GM04503 (cell line): ENCODE measurements around the gene PLEKHA5.
"Not testable (repeated sequence)": the region's sequence is repeated elsewhere in the genome, so short reads cannot be mapped to it uniquely, and the experiment has no call there.

Source experiments
- DNase-seq: peaks from one replicate; pipeline ENCODE4 v3.0.0-alpha.2; 2012; ENCODE audit warnings: low read depth

PLEKHA5 gene

GRCh38 chr12:19284658-19285057, 155.1 kb downstream of the PLEKHA5 start:
- DNase-seq: no peak

GRCh38 chr12:19285793-19286448, 156.4 kb downstream of the PLEKHA5 start:
- no peak for DNase-seq

DNA sequence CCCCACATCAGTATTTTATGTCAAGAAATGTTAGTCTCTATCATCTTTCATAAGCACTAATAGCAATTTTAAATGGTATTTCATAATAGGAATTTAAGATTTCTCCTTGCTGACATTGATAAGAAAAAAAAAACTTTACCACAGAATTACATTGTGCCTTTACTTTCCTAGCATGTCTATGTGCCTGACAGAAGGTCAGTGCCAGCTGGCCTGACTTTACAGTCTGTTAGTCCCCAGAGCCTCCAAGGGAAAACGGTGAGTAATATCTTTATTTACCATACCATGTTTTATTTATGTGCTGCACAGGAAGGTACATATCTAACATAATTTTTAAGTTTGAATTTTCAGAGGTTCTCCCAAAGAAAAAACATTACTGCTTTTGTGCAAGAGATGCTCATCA, 157.8 kb downstream of the PLEKHA5 start:
- DNase-seq: no peak

DNA sequence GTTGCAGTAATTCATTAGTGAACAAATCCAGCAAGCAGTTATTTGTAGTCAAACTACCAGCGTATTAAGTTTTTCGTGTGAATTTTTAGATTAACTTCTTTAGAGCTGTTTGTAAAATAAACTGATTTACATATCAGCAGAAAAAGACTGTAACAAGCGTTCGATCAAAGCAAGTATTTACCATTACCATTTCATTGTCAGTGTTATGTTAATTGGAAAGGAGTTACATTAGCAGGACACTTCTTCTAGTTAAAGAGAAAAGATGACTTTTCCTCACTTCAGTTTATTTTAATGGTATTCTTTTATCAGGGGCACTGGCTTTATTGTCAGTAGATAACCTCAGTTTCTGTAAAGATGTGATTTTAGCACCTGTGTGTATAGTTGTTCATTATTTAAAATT, 158.6 kb downstream of the PLEKHA5 start:
- DNase-seq: no peak

GRCh38 chr12:19288603-19289244, 159.2 kb downstream of the PLEKHA5 start:
- DNase-seq: no peak

- no peak for DNase-seq
Measured at GRCh38 chr12:19298836-19299605, 169.5 kb downstream of the PLEKHA5 start.

DNA sequence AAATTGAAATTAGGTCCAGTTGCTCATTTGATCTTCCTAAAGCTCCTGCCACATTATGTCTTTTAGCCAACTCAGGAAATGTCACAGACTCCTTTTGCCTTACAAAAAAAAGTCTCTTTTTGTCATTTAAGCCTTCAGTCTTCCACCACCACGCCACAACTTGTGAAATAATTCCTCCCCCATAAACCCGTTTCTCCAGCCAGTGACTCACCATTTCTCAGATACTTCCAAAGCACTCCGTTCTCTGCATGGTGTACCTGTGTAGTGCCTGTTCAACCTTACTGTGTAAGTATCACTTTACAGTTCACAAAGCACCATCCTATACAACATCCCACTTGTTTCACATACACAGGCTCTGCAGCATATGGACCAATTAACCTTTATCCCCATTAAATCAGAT, 170.2 kb downstream of the PLEKHA5 start:
- DNase-seq: no peak

DNA sequence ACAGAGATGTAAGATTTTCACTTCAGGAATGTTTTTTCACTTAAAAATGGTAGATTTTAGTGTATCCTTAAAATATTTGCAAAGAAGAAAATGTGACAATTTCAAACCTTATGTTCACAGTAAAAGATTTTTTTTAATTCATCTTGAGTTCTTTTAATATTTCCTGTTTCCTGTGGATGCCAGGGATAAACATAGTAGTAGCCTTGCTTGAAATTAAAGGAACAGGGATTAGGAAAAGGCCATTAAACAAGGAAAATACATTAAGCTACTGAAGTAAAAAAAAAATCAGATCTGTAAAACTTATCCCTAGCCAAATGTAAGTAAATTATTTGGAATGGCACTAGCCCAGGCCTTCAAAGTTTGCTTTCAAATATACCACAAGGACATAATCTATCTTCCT, 171.7 kb downstream of the PLEKHA5 start:
- no peak for DNase-seq

- DNase-seq: no peak
Measured at GRCh38 chr12:19301688-19302087, 172.2 kb downstream of the PLEKHA5 start.

DNA sequence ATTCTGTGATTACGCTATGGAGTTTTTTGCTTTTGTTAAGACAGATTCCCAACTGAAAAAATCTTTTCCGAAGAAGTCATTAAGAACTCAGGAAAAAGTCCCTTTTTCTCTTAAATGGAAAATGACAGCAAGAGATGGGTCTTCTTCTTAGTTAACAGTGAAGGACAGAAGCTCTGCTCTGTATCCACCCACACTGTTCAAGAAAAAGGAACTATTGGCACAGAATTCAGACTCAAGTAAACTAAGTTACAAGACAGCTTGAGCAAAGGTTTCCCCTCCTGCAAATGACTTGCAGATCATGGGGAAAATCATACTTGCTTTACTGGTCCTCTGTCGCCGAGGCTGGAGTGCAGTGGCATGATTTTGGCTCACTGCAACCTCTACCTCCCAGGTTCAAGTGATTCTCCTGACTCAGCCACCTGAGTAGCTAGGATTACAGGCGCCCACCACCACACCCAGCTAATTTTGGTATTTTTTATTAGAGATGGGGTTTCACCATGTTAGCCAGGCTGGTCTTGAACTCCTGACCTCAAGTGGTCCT, 172.6 kb downstream of the PLEKHA5 start:
- no peak for DNase-seq

DNA sequence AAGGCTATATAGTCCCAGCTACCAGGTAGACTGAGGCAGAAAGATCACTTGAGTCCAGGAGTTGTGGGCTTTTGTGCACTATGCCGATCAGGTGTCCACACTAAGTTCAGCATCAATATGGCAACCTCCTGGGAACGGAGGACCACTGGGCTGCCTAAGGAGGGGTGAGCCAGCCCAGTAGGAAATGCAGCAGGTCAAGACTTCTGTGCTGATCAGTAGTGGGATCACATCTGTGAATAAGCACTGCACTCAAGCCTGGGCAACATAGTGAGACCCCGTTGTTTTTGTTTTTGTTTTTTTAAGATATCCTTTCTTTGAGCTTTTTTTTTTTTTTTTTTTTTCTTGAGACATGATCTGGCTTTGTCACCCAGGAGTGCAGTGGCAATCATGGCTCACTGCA, 174.0 kb downstream of the PLEKHA5 start:
- DNase-seq: no peak

DNA sequence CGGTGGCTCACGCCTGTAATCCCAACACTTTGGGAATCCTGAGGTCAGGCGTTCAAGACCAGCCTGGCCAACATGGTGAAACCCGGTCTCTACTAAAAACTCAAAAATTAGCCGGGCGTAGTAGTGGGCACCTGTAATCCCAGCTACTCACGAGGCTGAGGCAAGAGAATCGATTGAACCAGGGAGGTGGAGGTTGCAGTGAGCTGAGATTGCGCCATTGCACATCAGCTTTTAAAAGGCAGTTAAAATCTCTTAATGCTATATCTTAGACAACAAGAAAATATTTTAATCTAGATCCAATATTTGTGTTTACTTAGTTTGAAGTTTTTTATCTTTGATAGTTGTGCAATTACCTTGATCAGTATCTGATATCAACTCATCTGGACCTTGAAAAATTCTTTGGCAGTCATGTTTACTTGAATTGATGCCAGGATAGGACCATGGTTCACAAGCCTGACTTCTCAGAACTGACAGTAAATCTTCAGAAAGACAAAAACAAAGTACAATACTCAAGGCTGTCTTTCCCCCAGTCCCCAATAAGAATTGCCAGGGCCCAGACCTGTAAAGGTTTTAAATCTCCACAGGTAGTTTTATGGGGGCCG, 174.7 kb downstream of the PLEKHA5 start:
- DNase-seq: no peak

DNA sequence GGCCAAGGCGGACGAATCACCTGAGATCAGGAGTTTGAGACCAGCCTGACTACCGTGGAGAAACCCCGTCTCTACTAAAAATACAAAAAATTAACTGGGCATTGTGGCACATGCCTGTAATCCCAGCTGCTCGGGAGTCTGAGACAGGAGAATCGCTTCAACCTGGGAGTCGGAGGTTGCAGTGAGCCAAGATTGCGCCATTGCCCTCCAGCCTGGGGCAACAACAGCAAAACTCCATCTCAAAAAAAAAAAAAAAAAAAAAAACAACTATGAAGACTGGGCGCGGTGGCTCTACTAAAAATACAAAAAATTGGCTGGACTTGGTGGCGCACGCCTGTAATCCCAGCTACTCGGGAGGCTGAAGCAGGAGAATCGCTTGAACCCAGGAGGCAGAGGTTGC, 176.1 kb downstream of the PLEKHA5 start:
- DNase-seq: not testable (repeated sequence)

- DNase-seq: no peak
Measured at GRCh38 chr12:19306366-19306765, 176.8 kb downstream of the PLEKHA5 start.

DNA sequence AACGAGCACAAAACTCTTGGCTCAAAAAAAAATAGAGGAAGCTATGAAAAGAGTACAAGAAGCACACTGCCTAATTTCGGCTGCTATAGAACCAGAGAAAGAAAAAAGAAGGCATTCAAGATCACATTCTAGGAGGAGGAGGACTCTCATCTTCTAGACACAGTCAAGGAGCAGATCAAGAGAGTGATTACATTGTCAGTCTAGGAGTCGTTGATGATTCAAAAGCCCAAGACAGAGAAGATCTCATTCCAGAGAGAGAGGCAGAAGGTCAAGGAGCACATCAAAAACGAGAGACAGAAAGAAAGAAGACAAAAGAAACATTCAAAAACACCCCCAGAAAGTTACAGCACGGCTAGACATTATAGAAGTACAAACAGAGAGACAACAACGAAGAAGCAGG, 177.9 kb downstream of the PLEKHA5 start:
- DNase-seq: no peak

GRCh38 chr12:19311165-19311564, 181.6 kb downstream of the PLEKHA5 start:
- no peak for DNase-seq

GRCh38 chr12:19312637-19313036, 183.1 kb downstream of the PLEKHA5 start:
- no peak for DNase-seq

DNA sequence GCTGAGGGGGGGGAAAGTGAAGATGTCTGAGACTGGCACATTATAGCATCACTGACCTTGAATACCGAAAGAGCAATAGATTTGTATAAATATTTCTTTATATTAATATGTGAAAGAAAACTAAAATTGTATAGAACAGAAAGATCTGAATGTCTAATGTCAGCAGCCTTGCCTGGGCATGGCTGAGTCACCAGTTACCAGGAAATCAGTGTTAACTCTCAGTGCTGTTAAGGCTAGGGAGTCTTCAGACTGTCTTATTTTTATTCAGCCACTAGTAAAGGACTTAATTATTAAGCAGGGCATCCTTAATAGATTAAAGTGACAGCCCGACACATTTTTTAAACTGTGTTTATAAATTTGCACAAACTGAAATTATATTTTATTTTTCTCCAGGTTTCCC, 186.9 kb downstream of the PLEKHA5 start:
- DNase-seq: no peak

DNA sequence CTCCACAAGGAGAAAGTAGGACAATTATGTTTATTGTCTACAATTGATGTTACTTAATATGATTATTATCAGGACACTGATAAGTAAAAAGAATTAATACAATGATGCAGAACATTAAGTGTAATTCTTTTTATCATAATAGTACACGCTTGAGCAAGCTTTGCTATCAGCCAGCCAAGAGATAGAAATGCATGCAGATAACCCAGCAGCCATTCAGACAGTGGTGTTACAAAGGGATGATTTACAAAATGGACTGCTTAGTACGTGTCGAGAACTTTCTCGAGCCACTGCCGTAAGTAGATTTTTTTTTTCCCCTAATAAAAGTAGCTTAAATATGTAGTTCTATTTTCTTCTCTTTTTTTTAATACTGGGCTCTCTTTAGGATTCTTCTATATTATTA, 192.8 kb downstream of the PLEKHA5 start:
- no peak for DNase-seq

GRCh38 chr12:19323805-19324204, 194.3 kb downstream of the PLEKHA5 start:
- no peak for DNase-seq

GRCh38 chr12:19326102-19326501, 196.6 kb downstream of the PLEKHA5 start:
- no peak for DNase-seq

DNA sequence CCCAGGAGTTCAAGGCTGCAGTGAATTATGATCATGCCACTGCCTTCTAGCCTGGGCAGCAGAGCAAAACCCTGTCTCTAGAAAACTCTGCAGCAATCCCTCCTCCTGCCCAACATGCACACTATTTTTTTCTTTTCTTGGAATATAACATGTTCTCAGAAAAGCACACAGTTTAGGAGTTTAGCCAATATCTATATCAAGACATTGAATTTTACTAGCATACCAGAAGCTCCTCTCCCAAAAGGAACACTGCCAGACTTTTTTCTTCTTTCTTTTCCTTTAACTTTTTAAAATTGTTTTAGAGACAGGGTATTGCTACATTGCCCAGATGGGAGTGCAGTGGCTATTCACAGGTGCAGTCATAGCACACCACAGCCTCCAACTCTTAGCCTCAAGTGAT, 202.7 kb downstream of the PLEKHA5 start:
- DNase-seq: no peak

DNA sequence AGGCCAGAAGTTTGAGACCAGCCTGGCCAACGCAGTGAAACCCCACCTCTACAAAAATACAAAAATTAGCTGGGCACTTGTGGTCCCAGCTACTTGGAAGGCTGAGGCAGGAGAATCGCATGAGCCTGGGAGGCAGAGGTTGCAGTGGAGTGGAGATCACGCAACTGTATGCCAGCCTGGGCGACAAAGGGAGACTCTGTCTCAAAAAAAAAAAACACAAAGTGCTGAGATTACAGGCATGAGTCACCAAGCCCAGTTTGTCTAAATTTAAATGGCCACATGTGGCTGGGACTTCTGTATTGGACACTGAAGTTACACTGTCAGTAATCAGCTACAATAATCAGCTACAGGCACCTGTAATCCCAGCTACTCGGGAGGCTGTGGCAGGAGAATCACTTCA, 208.9 kb downstream of the PLEKHA5 start:
- no peak for DNase-seq
